ENCODE data around the gene BTBD18.

The BTBD18 gene

DNA sequence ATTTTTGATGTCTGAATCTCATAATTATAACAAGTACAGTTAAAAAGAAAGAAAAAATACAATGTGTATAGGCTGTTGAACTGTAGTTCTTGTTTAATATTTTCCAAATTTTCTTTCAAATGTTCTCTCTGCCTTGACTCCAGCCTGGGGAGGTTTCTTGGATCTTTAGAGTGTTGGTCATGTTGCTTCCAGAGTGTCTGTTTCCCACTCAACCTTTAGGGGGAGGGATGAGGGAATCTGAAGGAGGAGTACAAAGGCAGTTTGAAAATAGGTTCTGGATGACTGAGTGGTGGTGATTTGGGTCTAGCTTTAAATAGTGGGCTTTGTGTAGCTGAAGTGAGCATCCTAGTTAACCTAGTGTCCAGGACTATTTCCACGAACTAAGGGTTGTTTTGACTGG, 11.9 kb upstream of the BTBD18 start:
- no peaks in the 10 kb centered on the region for H3K9me3 ChIP-seq (ENCODE audit: control insufficient read depth in 2 of 2, low read length in 2 of 2)
- peaks cover 6 to 16% of the 10 kb centered on the region in 2 donors for H3K4me1 ChIP-seq (ENCODE audit: control insufficient read depth in 2 of 2, insufficient read depth in 2 of 2, low read length in 2 of 2)
- peak overlapping the region; percentile 93 to 99 for H3K27ac ChIP-seq (ENCODE audit: low read depth in 2 of 2, low read length in 2 of 2)
- peak overlapping the region; percentile 87 to 98 for H3K4me3 ChIP-seq (ENCODE audit: low read length in 2 of 2)
- H3K9ac ChIP-seq (ENCODE audit: low read depth in 1 of 2, low read length in 2 of 2): peak overlapping the region; percentile 89 to 98
- no peaks in the 10 kb centered on the region for H3K27me3 ChIP-seq (ENCODE audit: control insufficient read depth in 2 of 2, insufficient read depth in 2 of 2, low read length in 2 of 2)
- H3K36me3 ChIP-seq (ENCODE audit: control insufficient read depth in 2 of 2, insufficient read depth in 2 of 2, low read length in 2 of 2): peaks cover 0 to 3% of the 10 kb centered on the region in 2 donors

- no peaks in the 10 kb centered on the region for H3K27me3 ChIP-seq (ENCODE audit: control insufficient read depth in 2 of 2, insufficient read depth in 2 of 2, low read length in 2 of 2)
- H3K9me3 ChIP-seq (ENCODE audit: control insufficient read depth in 2 of 2, low read length in 2 of 2): no peaks in the 10 kb centered on the region
- H3K9ac ChIP-seq (ENCODE audit: low read depth in 1 of 2, low read length in 2 of 2): peak overlapping the region; percentile 89 to 98
- peak overlapping the region; percentile 93 to 99 for H3K27ac ChIP-seq (ENCODE audit: low read depth in 2 of 2, low read length in 2 of 2)
- H3K36me3 ChIP-seq (ENCODE audit: control insufficient read depth in 2 of 2, insufficient read depth in 2 of 2, low read length in 2 of 2): peaks cover 0 to 2% of the 10 kb centered on the region in 2 donors
- peak overlapping the region; percentile 87 to 98 for H3K4me3 ChIP-seq (ENCODE audit: low read length in 2 of 2)
- H3K4me1 ChIP-seq (ENCODE audit: control insufficient read depth in 2 of 2, insufficient read depth in 2 of 2, low read length in 2 of 2): peaks cover 6 to 16% of the 10 kb centered on the region in 2 donors
These were observed 10.7 kb upstream of the BTBD18 start for GRCh38 chr11:57762235-57762861.

DNA sequence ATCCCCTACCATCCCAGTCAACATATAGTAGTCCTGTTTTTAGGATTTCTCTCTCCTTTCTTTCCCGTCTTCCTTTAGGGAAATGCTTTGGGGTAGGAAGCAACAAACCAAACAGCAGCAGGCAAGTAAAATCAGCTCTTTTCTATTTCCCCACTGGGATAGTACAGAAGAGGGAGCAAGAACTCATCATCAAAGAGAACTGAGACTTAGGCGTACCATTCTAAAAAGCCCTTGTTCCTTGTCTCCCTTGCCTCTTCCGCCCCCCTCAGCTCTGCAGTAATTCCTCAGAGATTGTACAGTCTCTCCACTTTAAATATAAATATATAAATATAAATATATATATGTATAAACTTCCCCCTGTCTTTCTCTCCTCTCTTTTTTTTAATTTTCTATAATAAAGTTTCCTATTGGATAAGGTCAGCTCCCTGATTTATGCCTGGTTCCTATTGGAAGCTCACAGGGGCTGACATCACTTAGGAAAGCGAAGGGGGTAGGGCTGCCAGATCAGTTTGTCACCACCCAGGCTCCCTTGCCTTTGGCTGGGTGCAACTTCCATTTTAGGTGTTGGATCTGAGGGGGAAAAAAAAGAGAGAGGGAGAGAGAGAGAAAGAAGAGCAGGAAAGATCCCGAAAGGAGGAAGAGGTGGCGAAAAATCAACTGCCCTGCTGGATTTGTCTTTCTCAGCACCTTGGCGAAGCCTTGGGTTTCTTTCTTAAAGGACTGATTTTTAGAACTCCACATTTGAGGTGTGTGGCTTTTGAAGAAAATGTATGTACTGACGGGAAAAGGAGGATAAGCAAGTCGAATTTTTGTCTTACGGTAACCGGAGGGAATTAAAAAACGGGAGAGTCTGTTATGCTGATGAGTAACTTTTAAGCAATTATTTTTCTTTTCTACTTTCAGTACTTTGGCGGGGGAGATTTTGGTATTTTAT, 9.9 kb upstream of the BTBD18 start, which contains the start of gene CTNND1:
Gene CTNND1 (plus strand): TSS at position 502 of the 934 bp plus-strand sequence. CDS start 29,677 bp downstream, outside the sequence.
- H3K4me3 ChIP-seq (ENCODE audit: low read length in 2 of 2): peak within 1 kb of the TSS; percentile 87 to 98
- no peaks in the 10 kb centered on the region for H3K9me3 ChIP-seq (ENCODE audit: control insufficient read depth in 2 of 2, low read length in 2 of 2)
- no peaks in the 10 kb centered on the region for H3K27me3 ChIP-seq (ENCODE audit: control insufficient read depth in 2 of 2, insufficient read depth in 2 of 2, low read length in 2 of 2)
- H3K27ac ChIP-seq (ENCODE audit: low read depth in 2 of 2, low read length in 2 of 2): peak within 1 kb of the TSS; percentile 93 to 99
- H3K9ac ChIP-seq (ENCODE audit: low read depth in 1 of 2, low read length in 2 of 2): peak within 1 kb of the TSS; percentile 89 to 98
- peaks cover 6 to 16% of the 10 kb centered on the region in 2 donors for H3K4me1 ChIP-seq (ENCODE audit: control insufficient read depth in 2 of 2, insufficient read depth in 2 of 2, low read length in 2 of 2)
- H3K36me3 ChIP-seq (ENCODE audit: control insufficient read depth in 2 of 2, insufficient read depth in 2 of 2, low read length in 2 of 2): no peaks in the 10 kb centered on the region

DNA sequence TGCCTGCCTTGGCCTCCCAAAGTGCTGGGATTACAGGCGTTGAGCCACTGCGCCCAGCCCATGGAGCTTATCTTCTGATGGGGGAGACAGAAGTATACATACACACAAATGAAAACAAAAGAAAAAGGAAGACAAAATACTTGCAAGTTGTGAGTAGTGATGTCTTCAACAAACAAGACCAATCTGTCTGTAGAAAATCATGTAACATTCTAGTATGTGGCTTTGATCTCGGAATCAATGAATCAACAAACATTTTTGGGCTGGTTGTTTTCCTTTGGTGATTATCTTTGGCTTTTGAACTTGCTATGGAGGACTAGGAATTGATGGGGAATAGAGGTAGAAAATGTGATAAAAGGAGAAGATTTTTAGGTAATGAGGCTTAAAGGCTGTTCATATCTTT, 6.6 kb upstream of the BTBD18 start:
- Histone ChIP-seq H3K36me3 (ENCODE audit: control insufficient read depth in 2 of 2, insufficient read depth in 2 of 2, low read length in 2 of 2) (no peaks in the 10 kb centered on the region), H3K27me3 (ENCODE audit: control insufficient read depth in 2 of 2, insufficient read depth in 2 of 2, low read length in 2 of 2) (no peaks in the 10 kb centered on the region), H3K4me3 (ENCODE audit: low read length in 2 of 2) (no peak overlapping the region), H3K4me1 (ENCODE audit: control insufficient read depth in 2 of 2, insufficient read depth in 2 of 2, low read length in 2 of 2) (peaks cover 0 to 3% of the 10 kb centered on the region in 2 donors), H3K9me3 (ENCODE audit: control insufficient read depth in 2 of 2, low read length in 2 of 2) (no peaks in the 10 kb centered on the region), H3K9ac (ENCODE audit: low read depth in 1 of 2, low read length in 2 of 2) (no peak overlapping the region), H3K27ac (ENCODE audit: low read depth in 2 of 2, low read length in 2 of 2) (no peak overlapping the region)

DNA sequence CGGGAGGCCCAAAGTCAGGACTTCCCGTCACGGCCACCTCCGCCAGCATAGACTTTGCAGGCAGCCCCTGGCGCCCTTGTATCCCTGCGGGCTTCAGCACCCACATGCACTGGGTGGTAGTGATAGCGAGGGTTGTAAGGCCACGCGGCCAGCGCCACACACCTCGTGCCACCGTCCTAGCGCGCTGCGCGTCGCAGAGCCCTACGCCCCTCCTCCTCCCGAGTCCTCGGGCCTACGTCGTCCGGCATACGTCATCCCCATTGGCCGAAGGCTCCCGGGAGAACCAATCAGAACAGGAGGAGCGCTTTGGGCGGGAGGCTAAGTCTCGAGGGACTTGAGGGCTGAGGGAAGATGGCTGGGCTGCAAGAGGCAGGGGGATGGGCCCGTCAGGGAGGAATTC, 1.3 kb upstream of the BTBD18 start:
- Histone ChIP-seq H3K36me3 (ENCODE audit: control insufficient read depth in 2 of 2, insufficient read depth in 2 of 2, low read length in 2 of 2) (no peaks in the 10 kb centered on the region), H3K27me3 (ENCODE audit: control insufficient read depth in 2 of 2, insufficient read depth in 2 of 2, low read length in 2 of 2) (no peaks in the 10 kb centered on the region), H3K9ac (ENCODE audit: low read depth in 1 of 2, low read length in 2 of 2) (no peak overlapping the region), H3K4me1 (ENCODE audit: control insufficient read depth in 2 of 2, insufficient read depth in 2 of 2, low read length in 2 of 2) (peaks cover 0 to 3% of the 10 kb centered on the region in 2 donors), H3K27ac (ENCODE audit: low read depth in 2 of 2, low read length in 2 of 2) (no peak overlapping the region), H3K4me3 (ENCODE audit: low read length in 2 of 2) (no peak overlapping the region), H3K9me3 (ENCODE audit: control insufficient read depth in 2 of 2, low read length in 2 of 2) (no peaks in the 10 kb centered on the region)

GRCh38 chr11:57751176-57751575, 443 bp downstream of the BTBD18 start:
- peaks cover 0 to 3% of the 10 kb centered on the region in 2 donors for H3K4me1 ChIP-seq (ENCODE audit: control insufficient read depth in 2 of 2, insufficient read depth in 2 of 2, low read length in 2 of 2)
- no peaks in the 10 kb centered on the region for H3K27me3 ChIP-seq (ENCODE audit: control insufficient read depth in 2 of 2, insufficient read depth in 2 of 2, low read length in 2 of 2)
- no peak overlapping the region for H3K4me3 ChIP-seq (ENCODE audit: low read length in 2 of 2)
- H3K9me3 ChIP-seq (ENCODE audit: control insufficient read depth in 2 of 2, low read length in 2 of 2): no peaks in the 10 kb centered on the region
- H3K9ac ChIP-seq (ENCODE audit: low read depth in 1 of 2, low read length in 2 of 2): peak overlapping the region in 1 of 2 donors; percentile 13
- no peak overlapping the region for H3K27ac ChIP-seq (ENCODE audit: low read depth in 2 of 2, low read length in 2 of 2)
- H3K36me3 ChIP-seq (ENCODE audit: control insufficient read depth in 2 of 2, insufficient read depth in 2 of 2, low read length in 2 of 2): no peaks in the 10 kb centered on the region

GRCh38 chr11:57746920-57747319, 4.7 kb downstream of the BTBD18 start:
- Histone ChIP-seq H3K4me1 (ENCODE audit: control insufficient read depth in 2 of 2, insufficient read depth in 2 of 2, low read length in 2 of 2) (peaks cover 10 to 11% of the 10 kb centered on the region in 2 donors), H3K36me3 (ENCODE audit: control insufficient read depth in 2 of 2, insufficient read depth in 2 of 2, low read length in 2 of 2) (peaks cover 24 to 31% of the 10 kb centered on the region in 2 donors), H3K9ac (ENCODE audit: low read depth in 1 of 2, low read length in 2 of 2) (no peak overlapping the region), H3K27ac (ENCODE audit: low read depth in 2 of 2, low read length in 2 of 2) (no peak overlapping the region), H3K9me3 (ENCODE audit: control insufficient read depth in 2 of 2, low read length in 2 of 2) (no peaks in the 10 kb centered on the region), H3K4me3 (ENCODE audit: low read length in 2 of 2) (no peak overlapping the region), H3K27me3 (ENCODE audit: control insufficient read depth in 2 of 2, insufficient read depth in 2 of 2, low read length in 2 of 2) (no peaks in the 10 kb centered on the region)

GRCh38 chr11:57745206-57745605, 6.4 kb downstream of the BTBD18 start:
- Histone ChIP-seq H3K9ac (ENCODE audit: low read depth in 1 of 2, low read length in 2 of 2) (no peak overlapping the region), H3K4me3 (ENCODE audit: low read length in 2 of 2) (no peak overlapping the region), H3K9me3 (ENCODE audit: control insufficient read depth in 2 of 2, low read length in 2 of 2) (no peaks in the 10 kb centered on the region), H3K27ac (ENCODE audit: low read depth in 2 of 2, low read length in 2 of 2) (no peak overlapping the region), H3K36me3 (ENCODE audit: control insufficient read depth in 2 of 2, insufficient read depth in 2 of 2, low read length in 2 of 2) (peaks cover 24 to 31% of the 10 kb centered on the region in 2 donors), H3K4me1 (ENCODE audit: control insufficient read depth in 2 of 2, insufficient read depth in 2 of 2, low read length in 2 of 2) (peaks cover 9 to 16% of the 10 kb centered on the region in 2 donors), H3K27me3 (ENCODE audit: control insufficient read depth in 2 of 2, insufficient read depth in 2 of 2, low read length in 2 of 2) (no peaks in the 10 kb centered on the region)

DNA sequence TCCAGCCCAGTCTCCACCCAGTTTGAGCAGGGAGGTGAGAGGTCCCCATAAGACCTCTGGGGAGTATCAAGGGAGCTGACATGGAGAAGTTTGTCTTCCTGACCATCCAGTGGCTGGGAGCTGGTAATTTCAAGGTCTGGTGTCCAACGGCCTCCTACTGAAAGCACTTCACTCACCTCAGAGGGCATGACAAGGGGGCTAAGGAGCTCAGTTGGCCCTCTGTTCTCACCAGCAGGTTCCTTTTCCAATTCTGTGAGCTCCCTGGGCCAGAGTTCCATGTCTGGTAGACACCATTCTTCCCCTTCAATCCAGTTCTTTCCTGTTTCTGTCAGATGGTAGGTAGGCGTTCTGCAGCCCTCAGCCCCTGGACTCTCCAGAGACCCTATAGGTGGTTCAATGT, 7.3 kb downstream of the BTBD18 start:
- Histone ChIP-seq H3K27me3 (ENCODE audit: control insufficient read depth in 2 of 2, insufficient read depth in 2 of 2, low read length in 2 of 2) (no peaks in the 10 kb centered on the region), H3K27ac (ENCODE audit: low read depth in 2 of 2, low read length in 2 of 2) (no peak overlapping the region), H3K36me3 (ENCODE audit: control insufficient read depth in 2 of 2, insufficient read depth in 2 of 2, low read length in 2 of 2) (peaks cover 24 to 31% of the 10 kb centered on the region in 2 donors), H3K9ac (ENCODE audit: low read depth in 1 of 2, low read length in 2 of 2) (no peak overlapping the region), H3K9me3 (ENCODE audit: control insufficient read depth in 2 of 2, low read length in 2 of 2) (no peaks in the 10 kb centered on the region), H3K4me3 (ENCODE audit: low read length in 2 of 2) (no peak overlapping the region), H3K4me1 (ENCODE audit: control insufficient read depth in 2 of 2, insufficient read depth in 2 of 2, low read length in 2 of 2) (peaks cover 9 to 16% of the 10 kb centered on the region in 2 donors)

- Histone ChIP-seq H3K9ac (ENCODE audit: low read depth in 1 of 2, low read length in 2 of 2) (peak overlapping the region; percentile 85 to 95), H3K27me3 (ENCODE audit: control insufficient read depth in 2 of 2, insufficient read depth in 2 of 2, low read length in 2 of 2) (no peaks in the 10 kb centered on the region), H3K36me3 (ENCODE audit: control insufficient read depth in 2 of 2, insufficient read depth in 2 of 2, low read length in 2 of 2) (peaks cover 43 to 51% of the 10 kb centered on the region in 2 donors), H3K4me1 (ENCODE audit: control insufficient read depth in 2 of 2, insufficient read depth in 2 of 2, low read length in 2 of 2) (peaks cover 9 to 16% of the 10 kb centered on the region in 2 donors), H3K27ac (ENCODE audit: low read depth in 2 of 2, low read length in 2 of 2) (peak overlapping the region; percentile 84 to 88), H3K4me3 (ENCODE audit: low read length in 2 of 2) (peak overlapping the region; percentile 94), H3K9me3 (ENCODE audit: control insufficient read depth in 2 of 2, low read length in 2 of 2) (no peaks in the 10 kb centered on the region)
These were observed 9.5 kb downstream of the BTBD18 start for GRCh38 chr11:57742087-57742452.

Data from mucosa of rectum (tissue), 2 donors.